ENCODE results near the gene RUNX3. TPM values are rescaled to one million over a fixed set of nuclear protein-coding genes. Genes with fewer than 3 reads are reported as not detected.

RUNX3 gene
- total RNA-seq, 1 experiment from 2014 or later: 1.5 TPM

- no peak for TF ChIP-seq E2F5 (CRISPR knock-in tag; IDR thresholded peaks at IDR 0.05)
Observed at GRCh38 chr1:24957016-24957807, 27.1 kb upstream of the RUNX3 start (continued).

- H3K27ac Mint-ChIP-seq: no peak overlapping the region
- no peak overlapping the region for H3K4me3 Mint-ChIP-seq
- peaks cover 14% of the 10 kb centered on the region for H3K4me1 Mint-ChIP-seq
- H3K27me3 Mint-ChIP-seq (ENCODE audit: low read depth): no peaks in the 10 kb centered on the region; the same call in 1 of the 2 replicates
- ATAC-seq (no peak), DNase-seq (ENCODE audit: low spot score) (no peak)
- POLR2A ChIA-PET: no interaction called here
- no peaks in the 10 kb centered on the region for H3K9me3 Mint-ChIP-seq
- no peaks in the 10 kb centered on the region for H3K36me3 Mint-ChIP-seq
- CTCF ChIA-PET: no interaction called here
- no peak for TF ChIP-seq HMGXB4 (CRISPR knock-in tag; IDR thresholded peaks at IDR 0.05)
- no peak for TF ChIP-seq ARID4B (CRISPR knock-in tag; IDR thresholded peaks at IDR 0.05; ENCODE audit: borderline replicate concordance)
- no peak for TF ChIP-seq SMAD3 (CRISPR knock-in tag; IDR thresholded peaks at IDR 0.05; ENCODE audit: borderline replicate concordance)
- TF ChIP-seq ATF2 (CRISPR knock-in tag; IDR thresholded peaks at IDR 0.05; ENCODE audit: borderline replicate concordance, low read depth): no peak
- no peak for TF ChIP-seq MXD4 (CRISPR knock-in tag; IDR thresholded peaks at IDR 0.05; ENCODE audit: borderline replicate concordance)
- no peak for TF ChIP-seq E2F4 (CRISPR knock-in tag; IDR thresholded peaks at IDR 0.05; ENCODE audit: borderline replicate concordance, low read depth)
- TF ChIP-seq TP53 (CRISPR knock-in tag; IDR thresholded peaks at IDR 0.05): no peak
- TF ChIP-seq HMGA2 (CRISPR knock-in tag; IDR thresholded peaks at IDR 0.05): no peak
- TF ChIP-seq ZNF671 (CRISPR knock-in tag; IDR thresholded peaks at IDR 0.05): no peak
- TF ChIP-seq ATF6 (CRISPR knock-in tag; IDR thresholded peaks at IDR 0.05): no peak
- TF ChIP-seq IRF1 (CRISPR knock-in tag; IDR thresholded peaks at IDR 0.05): no peak
- no peak for TF ChIP-seq ZNF396 (CRISPR knock-in tag; IDR thresholded peaks at IDR 0.05; ENCODE audit: borderline replicate concordance)
- no peak for TF ChIP-seq CBFB (CRISPR knock-in tag; IDR thresholded peaks at IDR 0.05; ENCODE audit: low read depth)
- no peak for TF ChIP-seq ZNF416 (CRISPR knock-in tag; IDR thresholded peaks at IDR 0.05)
- no peak for TF ChIP-seq PREB (CRISPR knock-in tag; IDR thresholded peaks at IDR 0.05; ENCODE audit: borderline replicate concordance)
Observed at GRCh38 chr1:24955779-24956365, 25.8 kb upstream of the RUNX3 start.

Data from WTC11 (cell line).